HEK293 (cell line): Measurements from ENCODE around the gene HINT3.

ENCODE experiments used
- CTCF ChIA-PET: fragments of 350-600 bp; formaldehyde crosslinking; extraction: SDS; loops from one replicate; lab custom pipeline; 2021; ENCODE audit warnings: antibody characterized with exemption; lab: Yijun Ruan, JAX
- POLR2A ChIA-PET: fragments of 300-600 bp; formaldehyde crosslinking; extraction: SDS; loops from one replicate; lab custom pipeline; 2020; ENCODE audit warnings: antibody characterized with exemption, inconsistent platforms; lab: Yijun Ruan, JAX
- H3K27ac ChIP-seq: fragments of 200-500 bp; sonication (Bioruptor generic); 2 replicates; pipeline ENCODE4 v1.5.1; 2014; ENCODE audit warnings: low read depth, low read length, control low read depth, inconsistent platforms; ENCODE audit errors: extremely low read depth
- H3K36me3 ChIP-seq, 2 experiments: fragments of 200-500 bp in 1 of 2; sonication (Bioruptor generic) in 1 of 2; 1 replicate in 1 of 2; 2 replicates in 1 of 2; pipeline ENCODE4 v1.5.1; 2014 to 2017; ENCODE audit warnings: inconsistent platforms in 2 of 2, low read length in 2 of 2; ENCODE audit not compliant: control insufficient read depth in 2 of 2, insufficient read depth in 1 of 2
- H3K4me1 ChIP-seq: fragments of 200-500 bp; sonication (Bioruptor generic); 2 replicates; pipeline ENCODE4 v1.5.1; 2014; ENCODE audit warnings: mild to moderate bottlenecking, low read length, inconsistent platforms; ENCODE audit not compliant: control insufficient read depth, insufficient read depth
- H3K4me3 ChIP-seq: 2 replicates; pipeline ENCODE4 v1.5.1; 2011; ENCODE audit warnings: low read depth, mild to moderate bottlenecking, control low read depth, low read length, moderate library complexity
- H3K9me3 ChIP-seq: fragments of 200-500 bp; sonication (Bioruptor generic); 2 replicates; pipeline ENCODE4 v1.5.1; 2014; ENCODE audit warnings: low read depth, low read length, inconsistent platforms; ENCODE audit not compliant: control insufficient read depth, insufficient read depth
- KLF10 ChIP-seq: fragments of 450-650 bp; IDR thresholded peaks from 2 replicates; pipeline ENCODE4 v1.5.1; 2018; ENCODE audit warnings: missing biosample characterization, mild to moderate bottlenecking, missing genetic modification characterization
- SP3 ChIP-seq: fragments of 450-650 bp; formaldehyde crosslinking; IDR thresholded peaks from 2 replicates; pipeline ENCODE4 v1.5.1; 2016; ENCODE audit warnings: missing biosample characterization, missing genetic modification characterization
- WT1 ChIP-seq: fragments of 450-650 bp; formaldehyde crosslinking; IDR thresholded peaks from 2 replicates; pipeline ENCODE4 v1.5.1; 2016; ENCODE audit warnings: missing biosample characterization, missing genetic modification characterization
- ZIC2 ChIP-seq: fragments of 450-650 bp; formaldehyde crosslinking; IDR thresholded peaks from 2 replicates; pipeline ENCODE4 v1.5.1; 2016; ENCODE audit warnings: missing biosample characterization, missing genetic modification characterization
- ZNF132 ChIP-seq: fragments of 450-650 bp; formaldehyde crosslinking; IDR thresholded peaks from 2 replicates; pipeline ENCODE4 v1.5.1; 2017; ENCODE audit warnings: missing biosample characterization, missing genetic modification characterization, borderline replicate concordance
- ZNF24 ChIP-seq: fragments of 450-650 bp; formaldehyde crosslinking; IDR thresholded peaks from 2 replicates; pipeline ENCODE4 v1.5.1; 2016; ENCODE audit warnings: missing biosample characterization, missing genetic modification characterization
- ZNF324 ChIP-seq: fragments of 450-650 bp; formaldehyde crosslinking; IDR thresholded peaks from 2 replicates; pipeline ENCODE4 v1.5.1; 2016; ENCODE audit warnings: missing biosample characterization, missing genetic modification characterization
- ZNF354C ChIP-seq: fragments of 450-650 bp; formaldehyde crosslinking; IDR thresholded peaks from 2 replicates; pipeline ENCODE4 v1.5.1; 2016; ENCODE audit warnings: missing biosample characterization, missing genetic modification characterization, low read depth, borderline replicate concordance
- ZNF366 ChIP-seq: fragments of 450-650 bp; formaldehyde crosslinking; conservative IDR thresholded peaks from 2 replicates; pipeline ENCODE4 v1.5.1; 2016; ENCODE audit warnings: missing biosample characterization, missing genetic modification characterization
- ZNF658 ChIP-seq: fragments of 450-650 bp; formaldehyde crosslinking; IDR thresholded peaks from 2 replicates; pipeline ENCODE4; 2016; ENCODE audit warnings: missing biosample characterization, missing genetic modification characterization
- ZNF837 ChIP-seq: fragments of 450-650 bp; formaldehyde crosslinking; IDR thresholded peaks from 2 replicates; pipeline ENCODE4 v1.5.1; 2016; ENCODE audit warnings: missing biosample characterization, missing genetic modification characterization
- TF ChIP-seq, protein P1 (sequence below): fragments of 450-650 bp; formaldehyde crosslinking; IDR thresholded peaks from 2 replicates; pipeline ENCODE4 v1.5.1; 2017; ENCODE audit warnings: missing biosample characterization, missing genetic modification characterization
- TF ChIP-seq, protein P2 (sequence below): fragments of 450-650 bp; formaldehyde crosslinking; optimal IDR thresholded peaks from 2 replicates; pipeline ENCODE3; 2016; ENCODE audit warnings: missing biosample characterization, mild to moderate bottlenecking, missing genetic modification characterization
- TF ChIP-seq, protein P3 (sequence below): fragments of 450-650 bp; formaldehyde crosslinking; IDR thresholded peaks from 2 replicates; pipeline ENCODE4 v1.5.1; 2017; ENCODE audit warnings: missing biosample characterization, missing genetic modification characterization
- TF ChIP-seq, protein P4 (sequence below): fragments of 450-650 bp; formaldehyde crosslinking; IDR thresholded peaks from 2 replicates; pipeline ENCODE4 v1.5.1; 2016; ENCODE audit warnings: missing biosample characterization, missing genetic modification characterization, borderline replicate concordance
- TF ChIP-seq, protein P5 (sequence below): fragments of 450-650 bp; formaldehyde crosslinking; IDR thresholded peaks from 2 replicates; pipeline ENCODE4 v1.5.1; 2016; ENCODE audit warnings: missing biosample characterization, missing genetic modification characterization
- TF ChIP-seq, protein P6 (sequence below): fragments of 450-650 bp; IDR thresholded peaks from 2 replicates; pipeline ENCODE4 v1.5.1; 2018; ENCODE audit warnings: missing biosample characterization, mild to moderate bottlenecking, missing genetic modification characterization

The HINT3 gene

DNA sequence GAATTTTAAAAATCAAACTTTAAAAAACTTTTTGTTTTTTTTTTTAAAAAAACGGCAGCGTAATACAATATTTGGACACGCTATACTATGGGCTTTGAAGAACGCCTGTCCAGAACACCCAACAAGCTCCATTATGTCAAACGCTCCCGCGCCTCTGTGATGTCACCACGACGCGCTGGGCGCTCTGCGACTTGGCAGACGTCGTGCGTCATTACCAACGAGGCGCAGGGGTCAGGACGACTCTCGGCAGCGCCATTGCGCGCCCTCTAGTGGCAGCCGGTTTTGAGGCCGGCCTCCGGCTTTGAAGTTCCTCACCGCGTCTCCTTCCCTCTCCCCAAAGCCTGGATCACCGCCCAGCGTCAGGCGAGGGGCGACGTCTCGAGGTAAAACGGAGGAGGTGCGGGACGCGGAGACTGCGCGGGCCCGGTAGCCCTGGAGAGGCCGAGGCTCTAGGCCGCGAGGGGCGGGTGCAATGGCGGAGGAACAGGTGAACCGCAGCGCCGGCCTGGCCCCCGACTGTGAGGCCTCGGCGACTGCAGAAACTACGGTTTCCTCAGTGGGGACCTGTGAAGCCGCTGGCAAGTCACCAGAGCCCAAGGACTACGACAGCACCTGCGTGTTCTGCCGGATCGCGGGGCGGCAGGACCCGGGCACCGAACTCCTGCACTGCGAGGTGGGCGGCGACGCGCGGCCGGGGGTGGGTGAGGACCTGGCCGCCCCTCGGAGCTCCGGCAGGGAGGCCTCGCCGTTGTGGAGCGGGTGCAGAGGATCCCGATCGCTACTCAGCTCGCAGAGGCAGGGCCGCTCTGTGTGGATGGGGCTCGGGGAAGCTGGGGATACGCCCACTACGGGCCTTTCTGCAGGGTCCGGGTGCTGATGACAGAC lies at the start of gene HINT3 (continued):
- no peak for TF ChIP-seq ZNF132 (tag by site-specific recombination)
- TF ChIP-seq, protein P1, sequence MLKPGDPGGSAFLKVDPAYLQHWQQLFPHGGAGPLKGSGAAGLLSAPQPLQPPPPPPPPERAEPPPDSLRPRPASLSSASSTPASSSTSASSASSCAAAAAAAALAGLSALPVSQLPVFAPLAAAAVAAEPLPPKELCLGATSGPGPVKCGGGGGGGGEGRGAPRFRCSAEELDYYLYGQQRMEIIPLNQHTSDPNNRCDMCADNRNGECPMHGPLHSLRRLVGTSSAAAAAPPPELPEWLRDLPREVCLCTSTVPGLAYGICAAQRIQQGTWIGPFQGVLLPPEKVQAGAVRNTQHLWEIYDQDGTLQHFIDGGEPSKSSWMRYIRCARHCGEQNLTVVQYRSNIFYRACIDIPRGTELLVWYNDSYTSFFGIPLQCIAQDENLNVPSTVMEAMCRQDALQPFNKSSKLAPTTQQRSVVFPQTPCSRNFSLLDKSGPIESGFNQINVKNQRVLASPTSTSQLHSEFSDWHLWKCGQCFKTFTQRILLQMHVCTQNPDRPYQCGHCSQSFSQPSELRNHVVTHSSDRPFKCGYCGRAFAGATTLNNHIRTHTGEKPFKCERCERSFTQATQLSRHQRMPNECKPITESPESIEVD (tag by site-specific recombination), result no peak

DNA sequence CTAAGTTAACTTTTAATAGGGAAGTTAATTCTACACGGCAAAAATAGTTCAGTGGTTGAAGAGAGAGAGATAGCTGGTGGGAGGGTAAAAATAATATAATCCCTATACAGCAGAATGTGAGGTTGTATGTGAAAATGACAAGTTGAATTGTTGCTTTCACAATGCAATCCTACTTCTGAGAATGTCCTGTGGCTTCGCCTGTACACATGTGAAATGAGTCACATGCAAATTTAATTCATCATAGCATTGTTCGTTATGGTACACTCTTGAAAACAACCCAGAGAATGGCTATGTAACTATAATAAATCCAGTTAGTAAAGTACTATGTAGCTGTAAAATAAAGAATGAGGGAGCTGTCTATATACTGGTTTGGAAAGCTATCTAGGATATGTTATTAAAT lies 46.0 kb upstream of the HINT3 start:
- ChIA-PET POLR2A (no interaction called here), CTCF (interaction anchor here (0.6 to 1.0 kb wide), 3 partner anchors 13 to 40 kb away, joined by 3 to 4 read pairs (median 3); no protein-coding TSS in a partner anchor)
- Histone ChIP-seq H3K4me3 (no peak overlapping the region), H3K36me3 (peaks cover 0 to 4% of the 10 kb centered on the region in 2 experiments; a peak in 1 of 3 replicates), H3K9me3 (no peaks in the 10 kb centered on the region), H3K27ac (no peak overlapping the region), H3K4me1 (peaks cover 13% of the 10 kb centered on the region)
- TF ChIP-seq, protein P2, sequence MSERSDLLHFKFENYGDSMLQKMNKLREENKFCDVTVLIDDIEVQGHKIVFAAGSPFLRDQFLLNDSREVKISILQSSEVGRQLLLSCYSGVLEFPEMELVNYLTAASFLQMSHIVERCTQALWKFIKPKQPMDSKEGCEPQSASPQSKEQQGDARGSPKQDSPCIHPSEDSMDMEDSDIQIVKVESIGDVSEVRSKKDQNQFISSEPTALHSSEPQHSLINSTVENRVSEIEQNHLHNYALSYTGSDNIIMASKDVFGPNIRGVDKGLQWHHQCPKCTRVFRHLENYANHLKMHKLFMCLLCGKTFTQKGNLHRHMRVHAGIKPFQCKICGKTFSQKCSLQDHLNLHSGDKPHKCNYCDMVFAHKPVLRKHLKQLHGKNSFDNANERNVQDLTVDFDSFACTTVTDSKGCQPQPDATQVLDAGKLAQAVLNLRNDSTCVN (tag by site-specific recombination), result no peak
- no peak for TF ChIP-seq ZNF366 (tag by site-specific recombination)
- TF ChIP-seq, protein P3, sequence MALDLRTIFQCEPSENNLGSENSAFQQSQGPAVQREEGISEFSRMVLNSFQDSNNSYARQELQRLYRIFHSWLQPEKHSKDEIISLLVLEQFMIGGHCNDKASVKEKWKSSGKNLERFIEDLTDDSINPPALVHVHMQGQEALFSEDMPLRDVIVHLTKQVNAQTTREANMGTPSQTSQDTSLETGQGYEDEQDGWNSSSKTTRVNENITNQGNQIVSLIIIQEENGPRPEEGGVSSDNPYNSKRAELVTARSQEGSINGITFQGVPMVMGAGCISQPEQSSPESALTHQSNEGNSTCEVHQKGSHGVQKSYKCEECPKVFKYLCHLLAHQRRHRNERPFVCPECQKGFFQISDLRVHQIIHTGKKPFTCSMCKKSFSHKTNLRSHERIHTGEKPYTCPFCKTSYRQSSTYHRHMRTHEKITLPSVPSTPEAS (tag by site-specific recombination), result no peak
- no peak for TF ChIP-seq ZNF324 (tag by site-specific recombination)
- TF ChIP-seq, protein P4, sequence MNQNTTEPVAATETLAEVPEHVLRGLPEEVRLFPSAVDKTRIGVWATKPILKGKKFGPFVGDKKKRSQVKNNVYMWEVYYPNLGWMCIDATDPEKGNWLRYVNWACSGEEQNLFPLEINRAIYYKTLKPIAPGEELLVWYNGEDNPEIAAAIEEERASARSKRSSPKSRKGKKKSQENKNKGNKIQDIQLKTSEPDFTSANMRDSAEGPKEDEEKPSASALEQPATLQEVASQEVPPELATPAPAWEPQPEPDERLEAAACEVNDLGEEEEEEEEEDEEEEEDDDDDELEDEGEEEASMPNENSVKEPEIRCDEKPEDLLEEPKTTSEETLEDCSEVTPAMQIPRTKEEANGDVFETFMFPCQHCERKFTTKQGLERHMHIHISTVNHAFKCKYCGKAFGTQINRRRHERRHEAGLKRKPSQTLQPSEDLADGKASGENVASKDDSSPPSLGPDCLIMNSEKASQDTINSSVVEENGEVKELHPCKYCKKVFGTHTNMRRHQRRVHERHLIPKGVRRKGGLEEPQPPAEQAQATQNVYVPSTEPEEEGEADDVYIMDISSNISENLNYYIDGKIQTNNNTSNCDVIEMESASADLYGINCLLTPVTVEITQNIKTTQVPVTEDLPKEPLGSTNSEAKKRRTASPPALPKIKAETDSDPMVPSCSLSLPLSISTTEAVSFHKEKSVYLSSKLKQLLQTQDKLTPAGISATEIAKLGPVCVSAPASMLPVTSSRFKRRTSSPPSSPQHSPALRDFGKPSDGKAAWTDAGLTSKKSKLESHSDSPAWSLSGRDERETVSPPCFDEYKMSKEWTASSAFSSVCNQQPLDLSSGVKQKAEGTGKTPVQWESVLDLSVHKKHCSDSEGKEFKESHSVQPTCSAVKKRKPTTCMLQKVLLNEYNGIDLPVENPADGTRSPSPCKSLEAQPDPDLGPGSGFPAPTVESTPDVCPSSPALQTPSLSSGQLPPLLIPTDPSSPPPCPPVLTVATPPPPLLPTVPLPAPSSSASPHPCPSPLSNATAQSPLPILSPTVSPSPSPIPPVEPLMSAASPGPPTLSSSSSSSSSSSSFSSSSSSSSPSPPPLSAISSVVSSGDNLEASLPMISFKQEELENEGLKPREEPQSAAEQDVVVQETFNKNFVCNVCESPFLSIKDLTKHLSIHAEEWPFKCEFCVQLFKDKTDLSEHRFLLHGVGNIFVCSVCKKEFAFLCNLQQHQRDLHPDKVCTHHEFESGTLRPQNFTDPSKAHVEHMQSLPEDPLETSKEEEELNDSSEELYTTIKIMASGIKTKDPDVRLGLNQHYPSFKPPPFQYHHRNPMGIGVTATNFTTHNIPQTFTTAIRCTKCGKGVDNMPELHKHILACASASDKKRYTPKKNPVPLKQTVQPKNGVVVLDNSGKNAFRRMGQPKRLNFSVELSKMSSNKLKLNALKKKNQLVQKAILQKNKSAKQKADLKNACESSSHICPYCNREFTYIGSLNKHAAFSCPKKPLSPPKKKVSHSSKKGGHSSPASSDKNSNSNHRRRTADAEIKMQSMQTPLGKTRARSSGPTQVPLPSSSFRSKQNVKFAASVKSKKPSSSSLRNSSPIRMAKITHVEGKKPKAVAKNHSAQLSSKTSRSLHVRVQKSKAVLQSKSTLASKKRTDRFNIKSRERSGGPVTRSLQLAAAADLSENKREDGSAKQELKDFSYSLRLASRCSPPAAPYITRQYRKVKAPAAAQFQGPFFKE (tag by site-specific recombination), result no peak
- TF ChIP-seq, protein P1 (tag by site-specific recombination), result no peak
- TF ChIP-seq ZNF837, result no peak
- TF ChIP-seq, protein P5, sequence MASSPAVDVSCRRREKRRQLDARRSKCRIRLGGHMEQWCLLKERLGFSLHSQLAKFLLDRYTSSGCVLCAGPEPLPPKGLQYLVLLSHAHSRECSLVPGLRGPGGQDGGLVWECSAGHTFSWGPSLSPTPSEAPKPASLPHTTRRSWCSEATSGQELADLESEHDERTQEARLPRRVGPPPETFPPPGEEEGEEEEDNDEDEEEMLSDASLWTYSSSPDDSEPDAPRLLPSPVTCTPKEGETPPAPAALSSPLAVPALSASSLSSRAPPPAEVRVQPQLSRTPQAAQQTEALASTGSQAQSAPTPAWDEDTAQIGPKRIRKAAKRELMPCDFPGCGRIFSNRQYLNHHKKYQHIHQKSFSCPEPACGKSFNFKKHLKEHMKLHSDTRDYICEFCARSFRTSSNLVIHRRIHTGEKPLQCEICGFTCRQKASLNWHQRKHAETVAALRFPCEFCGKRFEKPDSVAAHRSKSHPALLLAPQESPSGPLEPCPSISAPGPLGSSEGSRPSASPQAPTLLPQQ (tag by site-specific recombination), result no peak
- TF ChIP-seq SP3 (tag by site-specific recombination), result no peak
- TF ChIP-seq ZNF354C (tag by site-specific recombination), result no peak
- TF ChIP-seq KLF10 (tag by site-specific recombination), result no peak
- no peak for TF ChIP-seq ZIC2 (tag by site-specific recombination)
- no peak for TF ChIP-seq ZNF24 (tag by site-specific recombination)
- TF ChIP-seq, protein P6, sequence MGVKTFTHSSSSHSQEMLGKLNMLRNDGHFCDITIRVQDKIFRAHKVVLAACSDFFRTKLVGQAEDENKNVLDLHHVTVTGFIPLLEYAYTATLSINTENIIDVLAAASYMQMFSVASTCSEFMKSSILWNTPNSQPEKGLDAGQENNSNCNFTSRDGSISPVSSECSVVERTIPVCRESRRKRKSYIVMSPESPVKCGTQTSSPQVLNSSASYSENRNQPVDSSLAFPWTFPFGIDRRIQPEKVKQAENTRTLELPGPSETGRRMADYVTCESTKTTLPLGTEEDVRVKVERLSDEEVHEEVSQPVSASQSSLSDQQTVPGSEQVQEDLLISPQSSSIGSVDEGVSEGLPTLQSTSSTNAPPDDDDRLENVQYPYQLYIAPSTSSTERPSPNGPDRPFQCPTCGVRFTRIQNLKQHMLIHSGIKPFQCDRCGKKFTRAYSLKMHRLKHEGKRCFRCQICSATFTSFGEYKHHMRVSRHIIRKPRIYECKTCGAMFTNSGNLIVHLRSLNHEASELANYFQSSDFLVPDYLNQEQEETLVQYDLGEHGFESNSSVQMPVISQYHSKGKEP (tag by site-specific recombination), result no peak
- TF ChIP-seq WT1 (tag by site-specific recombination), result no peak
- no peak for TF ChIP-seq ZNF658 (tag by site-specific recombination)
